ENCODE data around the gene C6.
"Not testable (repeated sequence)": the region's sequence is repeated elsewhere in the genome, so short reads cannot be mapped to it uniquely, and the experiment has no call there.

GRCh38 chr5:41183331-41183730 lies 30.0 kb downstream of the C6 start:
- not testable (repeated sequence) for TF ChIP-seq CTCF (IDR thresholded peaks at IDR 0.05 in 2 of 3, conservative IDR thresholded peaks at IDR 0.05 in 1 of 3; ENCODE audit: borderline replicate concordance in 1 of 3, insufficient read depth in 1 of 3, low read depth in 2 of 3, low read length in 2 of 3); YY1 (IDR thresholded peaks at IDR 0.05; ENCODE audit: extremely low read depth, insufficient replicate concordance, low read depth, low read length); POLR2AphosphoS5 (IDR thresholded peaks at IDR 0.05; ENCODE audit: low read depth, low read length); SIN3A (IDR thresholded peaks at IDR 0.05; ENCODE audit: low read depth)

All from HCT116 (cell line).